GM19395 (cell line): ENCODE data around the gene ZMYM3.
A peak's percentile ranks its signal among the peaks of the same experiment; 100 is the strongest.

ENCODE experiments used
- ATAC-seq: cut with Tn5 transposase; IDR thresholded peaks from one replicate; pipeline ENCODE4 v1.9.1; 2021; ENCODE audit warnings: mild to moderate bottlenecking, moderate library complexity; ENCODE audit not compliant: unreplicated experiment

ZMYM3 gene

DNA sequence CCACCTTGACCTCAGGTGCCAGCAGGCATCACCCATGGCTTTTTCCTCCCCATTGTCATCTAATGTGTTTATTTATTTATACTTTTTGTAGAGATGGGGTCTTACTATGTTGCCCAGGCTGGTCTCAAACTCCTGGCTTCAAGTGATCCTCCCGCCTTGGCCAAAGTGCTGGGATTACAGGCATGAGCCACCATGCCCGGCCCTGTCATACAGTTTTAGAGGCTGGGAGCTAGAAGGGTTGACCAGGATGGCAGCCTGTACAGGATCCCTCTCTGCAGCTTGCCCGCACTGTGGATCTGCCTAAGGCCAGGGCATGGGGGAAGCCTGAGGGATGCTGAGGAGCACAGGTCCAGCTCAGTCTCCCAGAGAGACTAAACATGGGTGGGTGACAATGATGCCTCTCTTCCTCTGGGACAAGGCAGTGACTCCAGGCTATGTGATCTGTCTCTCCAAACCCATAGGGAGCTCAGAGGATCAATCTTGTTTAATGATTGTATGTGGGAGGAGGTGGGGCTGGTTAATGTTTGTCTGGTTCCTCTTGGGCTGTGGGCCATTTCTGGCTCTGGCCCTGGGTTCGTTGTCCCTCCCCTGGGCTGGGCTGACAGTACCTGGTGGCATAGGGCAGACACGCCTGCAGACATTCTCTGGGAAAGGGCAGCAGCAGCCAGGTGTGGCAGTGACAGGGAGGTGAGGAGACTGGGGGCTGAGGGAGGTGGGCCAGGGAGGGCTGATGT, 39.2 kb downstream of the ZMYM3 start:
- no peak for ATAC-seq

DNA sequence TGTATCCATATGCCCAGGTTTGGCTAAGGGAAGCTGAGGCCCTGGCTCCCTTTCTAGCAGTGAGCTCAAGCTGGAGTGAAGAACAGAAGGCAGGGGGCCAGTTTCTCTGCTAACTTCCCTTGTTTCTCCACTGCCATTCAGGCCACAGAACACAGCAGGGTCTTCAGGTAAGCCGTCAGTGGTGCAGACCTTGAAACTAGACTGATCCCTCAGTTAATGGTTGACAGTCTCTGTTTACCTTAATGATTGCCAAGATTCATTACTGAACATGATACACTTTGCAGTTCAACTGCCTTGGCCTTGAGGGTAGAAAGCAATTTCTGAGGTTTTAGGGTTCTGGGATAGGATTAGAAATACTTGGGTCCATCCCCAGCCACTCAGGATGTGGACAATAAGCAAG, 39.8 kb downstream of the ZMYM3 start:
- ATAC-seq: no peak

- ATAC-seq: no peak
These were observed 41.4 kb downstream of the ZMYM3 start for GRCh38 chrX:71212536-71212935.

DNA sequence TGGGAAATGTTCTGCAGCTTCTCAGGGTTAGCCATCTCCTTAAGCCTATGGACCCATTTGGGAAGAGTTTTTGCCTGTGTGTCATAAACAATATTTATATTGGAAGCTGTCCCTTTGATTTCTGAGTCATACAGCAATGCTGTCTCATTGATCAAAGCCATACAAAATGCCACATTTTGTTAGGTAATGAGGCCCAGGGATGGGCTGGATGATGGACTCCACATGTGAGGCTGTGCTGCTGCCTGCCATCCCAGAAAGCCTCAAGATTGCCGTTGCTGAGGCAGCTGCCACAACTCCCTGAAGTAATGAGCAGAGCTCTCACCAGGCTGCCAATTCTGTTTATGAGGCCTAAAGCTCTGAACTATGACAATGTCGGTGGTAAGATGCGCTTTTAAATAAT, 43.1 kb downstream of the ZMYM3 start:
- ATAC-seq: no peak

GRCh38 chrX:71199252-71200008, 54.5 kb downstream of the ZMYM3 start:
- no peak for ATAC-seq

DNA sequence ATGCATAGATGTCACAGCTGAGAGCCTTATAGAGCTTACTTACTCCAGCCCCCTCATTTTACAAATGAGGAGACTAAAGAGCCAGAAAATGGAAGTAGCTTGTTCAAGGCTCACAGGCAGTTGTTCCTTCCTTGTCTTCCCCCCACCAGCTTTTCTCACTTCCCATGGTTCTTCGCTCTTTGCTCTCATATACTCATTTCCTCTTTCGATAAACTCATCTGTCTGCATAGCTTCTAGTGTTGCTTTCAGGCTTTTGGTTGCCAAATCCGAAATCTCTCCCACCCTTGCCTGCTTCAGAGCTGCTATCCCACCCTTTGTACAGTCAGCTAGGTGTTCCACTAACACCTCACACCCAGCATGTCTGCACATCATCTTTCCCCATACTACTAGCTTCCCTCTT, 55.9 kb downstream of the ZMYM3 start:
- peak; percentile 67 for ATAC-seq

GRCh38 chrX:71195964-71196649, 57.8 kb downstream of the ZMYM3 start:
- peak; percentile 59 for ATAC-seq

GRCh38 chrX:71191248-71191647, 62.7 kb downstream of the ZMYM3 start:
- no peak for ATAC-seq
